Measurements from ENCODE around the gene JOSD1. TPM values are rescaled to one million over a fixed set of nuclear protein-coding genes. Genes with fewer than 3 reads are reported as not detected.

The JOSD1 gene
- total and polyA plus RNA-seq, 5 donors from 2014 or later = 8.7 to 205 (median 11.1) TPM

Other genes starting within 250 kb of the JOSD1 start
- not detected for gene KCNJ4, start 245.7 kb downstream of the JOSD1 start, total RNA-seq
- gene KCNJ4, start 245.7 kb downstream of the JOSD1 start, polyA plus RNA-seq = not detected
- not detected for gene KDELR3, start 232.8 kb downstream of the JOSD1 start, total RNA-seq
- under 1 TPM in 3 of 4 donors, not detected in 1; 0.38 to 0.71 (median 0.42) TPM for gene KDELR3, start 232.8 kb downstream of the JOSD1 start, polyA plus RNA-seq
- 658 TPM for gene DDX17, start 194.6 kb downstream of the JOSD1 start, total RNA-seq
- 10 to 100 TPM; 36.5 to 45.7 (median 41.3) TPM for gene DDX17, start 194.6 kb downstream of the JOSD1 start, polyA plus RNA-seq
- not detected for gene DMC1, start 130.8 kb downstream of the JOSD1 start, total RNA-seq
- gene DMC1, start 130.8 kb downstream of the JOSD1 start, polyA plus RNA-seq = under 1 TPM in 3 of 4 donors, not detected in 1; 0.34 to 0.83 (median 0.47) TPM
- gene FAM227A, start 44.6 kb downstream of the JOSD1 start, total RNA-seq = not detected
- gene FAM227A, start 44.6 kb downstream of the JOSD1 start, polyA plus RNA-seq = not detected
- 13.7 TPM for gene CBY1, start 44.3 kb downstream of the JOSD1 start, total RNA-seq
- 10 to 100 TPM in 1 of 4 donors, 1 to 10 TPM in 3; 5.0 to 11.2 (median 8.1) TPM for gene CBY1, start 44.3 kb downstream of the JOSD1 start, polyA plus RNA-seq
- 58.4 TPM for gene TOMM22, start 19.0 kb downstream of the JOSD1 start, total RNA-seq
- gene TOMM22, start 19.0 kb downstream of the JOSD1 start, polyA plus RNA-seq = 10 to 100 TPM; 61.6 to 72.7 (median 65.7) TPM
- 285 TPM for gene GTPBP1, start 5.0 kb upstream of the JOSD1 start, total RNA-seq
- 10 to 100 TPM; 25.4 to 29.7 (median 25.7) TPM for gene GTPBP1, start 5.0 kb upstream of the JOSD1 start, polyA plus RNA-seq
- gene SUN2, start 55.1 kb upstream of the JOSD1 start, total RNA-seq = 454 TPM
- gene SUN2, start 55.1 kb upstream of the JOSD1 start, polyA plus RNA-seq = 100 to 1,000 TPM; 260 to 381 (median 298) TPM
- gene DNAL4, start 93.2 kb upstream of the JOSD1 start, total RNA-seq = 6.3 TPM
- gene DNAL4, start 93.2 kb upstream of the JOSD1 start, polyA plus RNA-seq = 10 to 100 TPM in 2 of 4 donors, 1 to 10 TPM in 2; 9.3 to 10.9 (median 10.0) TPM
- gene NPTXR, start 143.1 kb upstream of the JOSD1 start, total RNA-seq = 1.3 TPM
- under 1 TPM in 3 of 4 donors, not detected in 1; 0.32 to 0.65 (median 0.35) TPM for gene NPTXR, start 143.1 kb upstream of the JOSD1 start, polyA plus RNA-seq
- 47.2 TPM for gene CBX6, start 171.3 kb upstream of the JOSD1 start, total RNA-seq
- 1 to 10 TPM; 4.1 to 5.7 (median 5.4) TPM for gene CBX6, start 171.3 kb upstream of the JOSD1 start, polyA plus RNA-seq

Data from CD4-positive, CD25-positive, alpha-beta regulatory T cell (primary cell).